ENCODE data around the gene GALNT2.

GALNT2 gene

DNA sequence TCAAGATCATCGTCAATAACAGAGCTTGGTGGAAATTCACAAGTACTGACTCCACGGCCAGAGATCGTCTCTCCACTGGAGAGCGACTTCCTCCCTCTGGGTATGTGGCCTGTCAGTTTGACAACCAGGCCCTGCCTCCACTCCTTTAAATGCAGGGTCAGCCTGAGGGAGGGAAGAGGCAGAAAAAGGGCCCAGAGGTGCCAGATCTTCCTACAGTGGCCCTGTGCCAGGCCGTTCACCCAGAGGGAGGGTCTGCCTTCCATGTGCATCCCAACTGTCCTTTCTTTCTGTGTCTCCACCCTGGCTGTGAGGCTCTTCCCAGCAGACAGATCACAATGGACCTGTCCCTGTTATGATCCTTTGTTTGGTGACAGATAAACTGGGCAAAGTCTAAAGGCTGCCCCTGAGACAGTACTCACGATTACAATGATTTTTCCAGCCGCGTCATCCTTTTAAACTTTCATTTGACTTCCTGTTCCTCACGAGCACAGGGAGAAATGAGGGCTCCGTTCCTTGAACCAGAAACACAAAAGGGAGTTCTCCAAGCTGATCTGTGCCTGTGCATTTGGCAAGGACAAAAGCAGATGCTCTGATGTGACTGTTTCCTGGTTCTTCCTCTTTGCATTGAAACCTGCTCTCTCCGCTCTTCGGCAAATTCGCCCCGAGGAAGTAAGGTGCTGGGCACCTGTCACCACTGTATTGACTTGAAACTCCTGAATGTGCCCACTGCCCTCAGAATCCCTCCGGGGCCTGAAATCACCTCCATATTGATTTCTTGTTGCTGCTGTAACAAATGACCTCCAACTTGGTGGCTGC is 232.4 kb downstream of the GALNT2 start:
- H3K9ac ChIP-seq (ENCODE audit: insufficient read length): no peak overlapping the region

DNA sequence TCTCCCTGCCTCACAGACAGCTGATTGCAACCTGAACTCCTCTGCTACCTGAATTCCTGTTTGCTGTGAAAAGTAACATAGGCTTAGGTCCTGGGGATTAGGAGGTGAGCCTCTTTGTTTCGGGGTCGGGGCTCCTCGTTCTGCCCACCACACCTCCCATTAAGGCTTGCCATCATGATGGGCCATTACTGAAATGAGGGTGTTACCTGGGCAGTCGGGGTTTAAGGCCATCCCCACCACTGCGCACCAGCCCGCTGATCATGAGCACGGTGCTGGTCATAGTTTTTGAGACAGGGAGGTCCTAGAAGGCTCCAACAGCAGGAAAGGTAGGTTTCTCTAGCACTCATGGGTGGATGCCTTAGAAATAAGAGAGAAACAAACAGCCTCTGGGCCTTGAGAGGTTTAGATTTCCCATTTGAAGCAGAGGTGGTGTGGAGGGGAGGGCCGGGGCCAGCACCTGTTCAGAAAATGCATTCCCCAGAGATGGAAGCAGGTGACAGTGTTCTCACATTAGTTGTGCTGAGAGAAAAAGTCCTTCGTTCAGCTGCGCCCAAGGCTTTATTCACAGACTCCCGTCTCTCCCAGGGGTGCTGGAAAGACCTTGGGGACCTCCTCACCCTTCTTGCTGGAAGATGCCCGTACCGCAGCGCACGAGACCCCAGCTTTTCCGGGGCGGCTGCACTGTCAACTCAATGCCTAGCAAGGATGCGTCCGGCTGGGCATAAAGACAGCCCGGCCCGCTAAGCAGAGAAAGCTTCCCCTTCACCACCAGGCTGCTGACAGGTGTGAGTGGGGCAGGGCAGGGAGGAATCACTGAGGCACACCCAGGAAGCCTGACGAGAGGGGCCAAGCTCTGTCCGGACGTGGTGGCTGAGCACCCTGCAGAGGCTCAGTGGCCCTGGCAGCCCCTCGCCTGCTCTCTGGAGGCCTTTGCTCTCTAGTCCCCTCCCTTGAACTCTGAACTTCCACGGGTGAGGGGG is 233.6 kb downstream of the GALNT2 start:
- no peak overlapping the region for H3K27ac ChIP-seq
- H3K9me3 ChIP-seq (ENCODE audit: low read depth, low read length): no peaks in the 10 kb centered on the region
- TF ChIP-seq EZH2 (IDR thresholded peaks at IDR 0.05) (no peak), POLR2AphosphoS5 (IDR thresholded peaks at IDR 0.05; ENCODE audit: borderline replicate concordance, low read depth, low read length) (no peak)
- DNase-seq (ENCODE audit: low read depth, low spot score): no peak
- no peak overlapping the region for H3K4me3 ChIP-seq
- no peaks in the 10 kb centered on the region for H3K36me3 ChIP-seq (ENCODE audit: insufficient read depth, low read length)
- H3K9ac ChIP-seq (ENCODE audit: insufficient read length): no peak overlapping the region

More for the DNA sequence above, 232.4 kb downstream of the GALNT2 start:
- H3K36me3 ChIP-seq (ENCODE audit: insufficient read depth, low read length): no peaks in the 10 kb centered on the region
- TF ChIP-seq EZH2 (IDR thresholded peaks at IDR 0.05) (no peak), POLR2AphosphoS5 (IDR thresholded peaks at IDR 0.05; ENCODE audit: borderline replicate concordance, low read depth, low read length) (no peak), FOXP2 (optimal IDR thresholded peaks at IDR 0.05; ENCODE audit: control extremely low read depth, extremely low read length, insufficient read depth) (no peak)
- H3K9me3 ChIP-seq (ENCODE audit: low read depth, low read length): no peaks in the 10 kb centered on the region
- H3K27ac ChIP-seq: no peak overlapping the region
- H3K4me3 ChIP-seq: no peak overlapping the region
- no peak for DNase-seq (ENCODE audit: low read depth, low spot score)

DNA sequence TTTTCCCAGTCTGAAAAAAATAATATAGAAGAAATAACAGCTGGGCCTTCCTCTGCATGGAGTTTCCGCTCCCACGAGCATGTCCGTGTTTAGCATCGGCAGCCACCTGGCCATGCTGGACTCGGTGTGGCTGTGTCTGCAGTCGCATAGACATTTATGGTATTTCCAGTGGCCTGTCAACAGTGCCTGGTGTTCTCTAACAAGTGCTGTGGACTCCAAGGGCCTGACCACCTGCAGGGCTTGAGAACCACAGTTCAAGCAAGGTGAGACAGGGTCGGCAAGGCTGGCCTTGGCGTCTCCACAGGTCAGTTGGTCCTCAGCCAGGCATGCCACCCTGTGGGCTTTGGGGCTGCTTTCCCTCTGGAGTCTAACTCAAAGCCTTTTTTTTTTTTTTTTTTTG is 234.3 kb downstream of the GALNT2 start:
- Histone ChIP-seq H3K36me3 (ENCODE audit: insufficient read depth, low read length) (no peaks in the 10 kb centered on the region), H3K4me3 (no peak overlapping the region), H3K27ac (no peak overlapping the region), H3K9ac (ENCODE audit: insufficient read length) (no peak overlapping the region), H3K9me3 (ENCODE audit: low read depth, low read length) (no peaks in the 10 kb centered on the region)
- no peak for DNase-seq (ENCODE audit: low read depth, low spot score)
- TF ChIP-seq FOXP2 (optimal IDR thresholded peaks at IDR 0.05; ENCODE audit: control extremely low read depth, extremely low read length, insufficient read depth) (no peak), EZH2 (IDR thresholded peaks at IDR 0.05) (no peak), POLR2AphosphoS5 (IDR thresholded peaks at IDR 0.05; ENCODE audit: borderline replicate concordance, low read depth, low read length) (no peak)

DNA sequence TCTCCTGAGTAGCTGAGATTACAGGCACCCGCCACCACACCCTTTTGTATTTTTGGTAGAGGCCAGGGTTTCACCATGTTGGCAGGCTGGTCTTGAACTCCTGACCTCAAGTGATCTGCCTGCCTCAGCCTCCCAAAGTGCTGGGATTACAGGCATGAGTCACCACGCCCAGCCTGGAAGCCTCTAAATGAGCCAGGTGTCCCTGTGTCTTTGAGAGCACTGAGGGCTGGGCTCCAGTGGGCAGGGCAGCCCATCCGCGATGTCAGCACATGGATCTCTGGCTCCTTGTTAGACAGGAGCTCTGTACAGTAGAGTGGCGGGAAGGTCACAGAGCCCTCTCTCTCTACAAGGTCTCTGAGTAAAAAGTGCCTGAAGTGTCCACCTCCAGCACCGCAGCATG is 234.8 kb downstream of the GALNT2 start:
- DNase-seq (ENCODE audit: low read depth, low spot score): no peak
- H3K9me3 ChIP-seq (ENCODE audit: low read depth, low read length): no peaks in the 10 kb centered on the region
- H3K27ac ChIP-seq: no peak overlapping the region
- H3K4me3 ChIP-seq: no peak overlapping the region
- H3K9ac ChIP-seq (ENCODE audit: insufficient read length): no peak overlapping the region
- H3K36me3 ChIP-seq (ENCODE audit: insufficient read depth, low read length): no peaks in the 10 kb centered on the region
- TF ChIP-seq FOXP2 (optimal IDR thresholded peaks at IDR 0.05; ENCODE audit: control extremely low read depth, extremely low read length, insufficient read depth): no peak
- TF ChIP-seq EZH2 (IDR thresholded peaks at IDR 0.05): no peak
- no peak for TF ChIP-seq POLR2AphosphoS5 (IDR thresholded peaks at IDR 0.05; ENCODE audit: borderline replicate concordance, low read depth, low read length)

DNA sequence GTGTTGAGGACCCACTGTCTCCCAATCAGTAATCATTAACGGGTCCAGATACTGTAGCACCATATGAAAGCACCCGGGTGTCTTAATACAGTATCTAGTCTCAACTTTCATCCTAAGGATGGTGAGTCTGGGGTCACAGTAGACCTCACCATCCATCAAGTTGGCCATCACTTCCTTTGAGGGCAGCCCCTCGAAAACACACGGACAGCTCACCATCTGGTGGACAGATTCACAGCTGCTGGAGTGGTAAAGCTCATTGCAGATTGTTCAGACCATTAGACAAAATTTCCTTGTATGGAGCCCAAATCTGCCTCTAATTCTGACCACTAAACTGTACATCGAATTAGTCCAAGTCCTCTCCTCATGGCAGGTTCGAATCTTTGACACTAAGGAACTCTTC is 236.0 kb downstream of the GALNT2 start:
- H3K9me3 ChIP-seq (ENCODE audit: low read depth, low read length): no peaks in the 10 kb centered on the region
- no peak overlapping the region for H3K4me3 ChIP-seq
- H3K9ac ChIP-seq (ENCODE audit: insufficient read length): no peak overlapping the region
- DNase-seq (ENCODE audit: low read depth, low spot score): no peak
- no peak overlapping the region for H3K27ac ChIP-seq
- H3K36me3 ChIP-seq (ENCODE audit: insufficient read depth, low read length): no peaks in the 10 kb centered on the region
- no peak for TF ChIP-seq EZH2 (IDR thresholded peaks at IDR 0.05)
- no peak for TF ChIP-seq FOXP2 (optimal IDR thresholded peaks at IDR 0.05; ENCODE audit: control extremely low read depth, extremely low read length, insufficient read depth)
- no peak for TF ChIP-seq POLR2AphosphoS5 (IDR thresholded peaks at IDR 0.05; ENCODE audit: borderline replicate concordance, low read depth, low read length)

DNA sequence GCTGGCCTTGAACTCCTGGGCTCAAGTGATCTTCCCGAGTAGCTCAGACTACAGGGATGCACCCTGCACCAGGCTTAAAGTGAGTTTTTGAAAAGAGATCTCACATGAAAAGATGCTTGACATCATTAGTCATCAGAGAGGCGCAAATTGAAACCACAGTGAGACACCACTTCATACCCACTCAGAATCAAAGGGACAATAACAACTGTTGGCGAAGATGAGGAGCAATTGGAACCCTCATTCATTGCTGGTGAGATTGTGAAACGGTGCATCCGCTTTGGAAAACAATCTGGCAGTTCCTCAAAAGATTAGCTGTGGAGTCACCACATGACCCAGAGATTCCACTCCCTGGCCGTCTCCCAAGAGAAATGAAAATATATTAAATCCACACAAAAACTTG is 236.8 kb downstream of the GALNT2 start:
- no peaks in the 10 kb centered on the region for H3K9me3 ChIP-seq (ENCODE audit: low read depth, low read length)
- TF ChIP-seq POLR2AphosphoS5 (IDR thresholded peaks at IDR 0.05; ENCODE audit: borderline replicate concordance, low read depth, low read length) (no peak), EZH2 (IDR thresholded peaks at IDR 0.05) (no peak), FOXP2 (optimal IDR thresholded peaks at IDR 0.05; ENCODE audit: control extremely low read depth, extremely low read length, insufficient read depth) (no peak)
- DNase-seq (ENCODE audit: low read depth, low spot score): no peak
- H3K27ac ChIP-seq: no peak overlapping the region
- H3K4me3 ChIP-seq: no peak overlapping the region
- H3K36me3 ChIP-seq (ENCODE audit: insufficient read depth, low read length): no peaks in the 10 kb centered on the region
- no peak overlapping the region for H3K9ac ChIP-seq (ENCODE audit: insufficient read length)

DNA sequence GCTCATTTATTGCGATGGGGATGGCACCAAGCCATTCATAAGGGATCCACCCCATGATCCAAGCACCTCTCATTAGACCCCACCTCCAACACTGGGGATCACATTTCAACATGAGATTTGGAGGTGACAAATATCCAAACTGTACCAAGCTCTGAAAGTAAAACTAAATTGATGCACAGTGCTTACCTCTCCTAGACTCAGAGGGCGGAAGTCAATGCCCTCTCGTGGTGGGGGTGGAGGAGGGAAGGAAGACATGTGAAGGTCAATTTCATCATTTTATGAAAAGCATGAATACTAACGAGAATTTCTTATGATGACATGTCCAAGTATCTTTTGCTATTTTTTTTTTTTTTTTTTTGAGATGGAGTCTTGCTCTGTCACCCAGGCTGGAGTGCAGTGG is 239.1 kb downstream of the GALNT2 start:
- H3K36me3 ChIP-seq (ENCODE audit: insufficient read depth, low read length): no peaks in the 10 kb centered on the region
- H3K4me3 ChIP-seq: no peak overlapping the region
- no peak overlapping the region for H3K9ac ChIP-seq (ENCODE audit: insufficient read length)
- H3K9me3 ChIP-seq (ENCODE audit: low read depth, low read length): no peaks in the 10 kb centered on the region
- DNase-seq (ENCODE audit: low read depth, low spot score): no peak
- no peak for TF ChIP-seq FOXP2 (optimal IDR thresholded peaks at IDR 0.05; ENCODE audit: control extremely low read depth, extremely low read length, insufficient read depth)
- no peak for TF ChIP-seq EZH2 (IDR thresholded peaks at IDR 0.05)
- no peak overlapping the region for H3K27ac ChIP-seq

DNA sequence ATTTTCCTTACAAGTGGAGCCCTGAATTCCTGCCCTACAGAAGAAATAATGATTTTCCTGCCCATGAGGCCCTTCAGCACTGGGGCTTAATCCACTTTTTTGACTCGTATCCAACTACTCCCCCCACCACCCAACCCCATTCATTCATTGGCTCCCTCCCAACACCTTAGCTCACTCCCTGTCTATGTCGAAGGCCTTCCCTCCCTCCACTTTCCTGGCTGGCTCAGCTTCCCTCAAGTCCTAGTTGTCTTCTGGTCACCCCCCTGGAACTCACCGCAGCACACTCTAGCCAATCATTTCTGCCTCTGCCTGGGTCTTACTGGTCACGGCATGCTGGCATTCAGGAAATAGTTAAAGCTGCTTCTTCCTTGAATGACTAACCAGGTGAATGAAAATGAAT is 240.2 kb downstream of the GALNT2 start:
- no peak overlapping the region for H3K27ac ChIP-seq
- 0 out of 2 replicates have a peak overlapping the region, but pooled peaks have one; percentile 18 for H3K4me3 ChIP-seq
- DNase-seq (ENCODE audit: low read depth, low spot score): no peak
- no peak overlapping the region for H3K9ac ChIP-seq (ENCODE audit: insufficient read length)
- no peaks in the 10 kb centered on the region for H3K36me3 ChIP-seq (ENCODE audit: insufficient read depth, low read length)
- no peaks in the 10 kb centered on the region for H3K9me3 ChIP-seq (ENCODE audit: low read depth, low read length)
- no peak for TF ChIP-seq FOXP2 (optimal IDR thresholded peaks at IDR 0.05; ENCODE audit: control extremely low read depth, extremely low read length, insufficient read depth)
- no peak for TF ChIP-seq POLR2AphosphoS5 (IDR thresholded peaks at IDR 0.05; ENCODE audit: borderline replicate concordance, low read depth, low read length)
- no peak for TF ChIP-seq EZH2 (IDR thresholded peaks at IDR 0.05)
